CD4-positive, alpha-beta memory T cell (primary cell): Measurements from ENCODE around the gene FNDC10. TPM values are rescaled to one million over a fixed set of nuclear protein-coding genes. Genes with fewer than 3 reads are reported as not detected.
"Not testable (repeated sequence)": the region's sequence is repeated elsewhere in the genome, so short reads cannot be mapped to it uniquely, and the experiment has no call there.

Experiments
- CTCF ChIA-PET: fragments of 350-600 bp; sonication (Branson Sonifier 250); formaldehyde crosslinking; loops from one replicate; lab custom pipeline; 2021; ENCODE audit warnings: inconsistent platforms; ENCODE audit not compliant: partially characterized antibody; lab: Charles Lee
- POLR2A ChIA-PET: fragments of 350-600 bp; sonication (Branson Sonifier 250); formaldehyde crosslinking; loops from one replicate; lab custom pipeline; 2021; ENCODE audit not compliant: partially characterized antibody; lab: Charles Lee
- DNase-seq, 5 donors: peaks; one replicate each; pipeline versions ENCODE4 v3.0.0 to v3.0.0-alpha.2; 2020 to 2022; ENCODE audit warnings: mixed read lengths in 1 of 5
- H3K27ac ChIP-seq: one replicate; pipeline ENCODE4 v1.7.0; 2013; ENCODE audit warnings: low read depth, low read length
- H3K27me3 ChIP-seq: 2 replicates; pipeline ENCODE4 v1.7.0; 2013; ENCODE audit warnings: mild to moderate bottlenecking, low read length, moderate library complexity; ENCODE audit not compliant: insufficient read depth
- H3K36me3 ChIP-seq: 2 replicates; pipeline ENCODE4 v1.7.0; 2013; ENCODE audit warnings: mild to moderate bottlenecking, low read length, moderate library complexity; ENCODE audit not compliant: insufficient read depth
- H3K4me1 ChIP-seq: 2 replicates; pipeline ENCODE4 v1.7.0; 2013; ENCODE audit warnings: mild to moderate bottlenecking, low read length, moderate library complexity; ENCODE audit not compliant: insufficient read depth
- H3K4me3 ChIP-seq, 2 donors: one replicate each; pipeline ENCODE4 v1.7.0; 2013; ENCODE audit warnings: low read length in 2 of 2, mild to moderate bottlenecking in 1 of 2
- H3K9me3 ChIP-seq, 2 donors: one replicate each; pipeline ENCODE4 v1.7.0; 2013; ENCODE audit warnings: low read length in 2 of 2, control low read depth in 1 of 2; ENCODE audit not compliant: control insufficient read depth in 1 of 2
- H3K27ac Mint-ChIP-seq, 7 donors: one replicate each; pipeline ENCODE4 v1.8.0; 2020 to 2021; ENCODE audit warnings: mixed read lengths in 7 of 7, mild to moderate bottlenecking in 6 of 7, inconsistent platforms in 3 of 7, moderate library complexity in 3 of 7
- H3K27me3 Mint-ChIP-seq, 2 donors: one replicate each; pipeline ENCODE4 v1.8.0; 2020 to 2021; ENCODE audit warnings: mixed read lengths in 2 of 2
- H3K36me3 Mint-ChIP-seq, 2 donors: one replicate each; pipeline ENCODE4 v1.8.0; 2020 to 2021; ENCODE audit warnings: mixed read lengths in 2 of 2, inconsistent platforms in 1 of 2, mild to moderate bottlenecking in 1 of 2
- H3K4me1 Mint-ChIP-seq, 4 donors: one replicate each; pipeline ENCODE4 v1.8.0; 2020 to 2021; ENCODE audit warnings: mixed read lengths in 4 of 4, mild to moderate bottlenecking in 1 of 4
- H3K4me3 Mint-ChIP-seq, 8 donors: one replicate each; pipeline ENCODE4 v1.8.0; 2020 to 2021; ENCODE audit warnings: mixed read lengths in 8 of 8, mild to moderate bottlenecking in 7 of 8, moderate library complexity in 6 of 8, inconsistent platforms in 3 of 8
- H3K9me3 Mint-ChIP-seq, 8 donors: one replicate each; pipeline ENCODE4 v1.8.0; 2020 to 2021; ENCODE audit warnings: mixed read lengths in 8 of 8, mild to moderate bottlenecking in 5 of 8, inconsistent platforms in 3 of 8, moderate library complexity in 1 of 8
- intact Hi-C: fragments of 100-400 bp; cut with micrococcal nuclease; formaldehyde crosslinking; loops from one replicate; pipeline ENCODE4 v1.15.1; 2023
- polyA plus RNA-seq, 2 donors: library from polyadenylated mRNA; unstranded; fragments of 300-500 nt; fragmentation: Illumina TruSeq; gene quantifications; one replicate each; pipeline ENCODE4 v1.2.3, GENCODE V29; 2021
- total RNA-seq, 2 experiments: library from RNA; stranded (reverse); gene quantifications; one replicate each; pipeline ENCODE4 v1.2.3, GENCODE V29; 2021

Gene FNDC10
- total and polyA plus RNA-seq, 4 experiments from 2014 or later, result 0.72 to 2.9 (median 2.0) TPM

- Mint-ChIP-seq H3K4me3 (peak overlapping the region in 6 of 8 donors; percentile 29 to 85 (median 44)), H3K9me3 (peaks cover 0 to 2% (median 0%) of the 10 kb centered on the region in 8 donors), H3K4me1 (peaks cover 0 to 16% (median 1%) of the 10 kb centered on the region in 4 donors), H3K36me3 (no peaks in the 10 kb centered on the region), H3K27me3 (peaks cover 0 to 4% of the 10 kb centered on the region in 2 donors), H3K27ac (peak overlapping the region in 1 of 7 donors; percentile 46)
- no peak for DNase-seq
- H3K4me1 ChIP-seq, result peaks cover 9% of the 10 kb centered on the region
- no peak overlapping the region for H3K4me3 ChIP-seq
- POLR2A ChIA-PET, result interaction anchor here (0.9 to 1.9 kb wide), 3 partner anchors 13 to 80 kb away, joined by 3 to 13 read pairs (median 3); partner anchors contain the start of gene MIB2
- CTCF ChIA-PET, result interaction anchor here (1.6 kb wide), 1 partner anchor 16 kb away, joined by 3 read pairs; no protein-coding TSS in a partner anchor
- no peaks in the 10 kb centered on the region for H3K27me3 ChIP-seq
- no peaks in the 10 kb centered on the region for H3K36me3 ChIP-seq
- intact Hi-C loops, result loop anchor here (2.0 kb wide), 1 partner anchor 23 kb away; the partner anchor contains the start of gene SSU72
- H3K27ac ChIP-seq, result no peak overlapping the region
- H3K9me3 ChIP-seq, result no peaks in the 10 kb centered on the region
Observed at GRCh38 chr1:1598051-1598719, 1.8 kb downstream of the FNDC10 start.

DNA sequence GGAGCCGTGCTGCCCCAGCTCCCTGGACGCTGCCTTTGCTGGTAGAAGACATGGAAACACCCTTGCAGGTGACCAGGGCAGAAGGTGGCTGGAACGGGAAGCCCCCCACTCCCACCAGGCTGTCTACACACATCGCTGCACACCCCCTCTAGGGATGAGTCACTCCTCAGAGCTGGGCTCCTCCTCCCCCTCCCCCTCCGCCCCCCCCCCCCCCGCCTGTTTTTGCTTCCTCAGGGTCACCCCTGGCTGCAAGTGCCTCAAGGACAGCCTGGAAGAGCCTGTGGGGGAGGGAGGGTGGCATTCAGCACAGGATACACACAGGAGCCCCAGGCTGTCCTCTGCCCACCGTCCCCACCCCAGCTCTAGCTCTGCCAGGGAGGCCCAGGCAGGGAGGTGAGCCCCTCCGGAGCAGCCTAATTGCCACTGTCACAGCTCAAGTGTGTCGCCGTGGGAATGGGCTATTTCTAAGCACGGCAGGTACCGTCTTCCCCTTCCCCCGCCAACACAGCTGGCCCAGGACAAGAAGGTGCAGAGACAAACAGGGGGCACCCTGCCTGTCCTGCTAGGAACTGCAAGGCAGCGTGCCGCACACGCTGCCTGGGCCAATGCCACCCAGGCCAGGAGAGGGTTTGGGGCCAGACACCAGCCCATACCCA is 2.5 kb downstream of the FNDC10 start:
- Mint-ChIP-seq H3K4me1 (peaks cover 0 to 16% (median 1%) of the 10 kb centered on the region in 4 donors), H3K36me3 (no peaks in the 10 kb centered on the region), H3K4me3 (peak overlapping the region in 6 of 8 donors; percentile 28 to 66 (median 40)), H3K9me3 (peaks cover 0 to 2% (median 0%) of the 10 kb centered on the region in 8 donors), H3K27ac (no peak overlapping the region), H3K27me3 (peaks cover 0 to 4% of the 10 kb centered on the region in 2 donors)
- Histone ChIP-seq H3K4me3 (no peak overlapping the region), H3K4me1 (peaks cover 9% of the 10 kb centered on the region), H3K36me3 (no peaks in the 10 kb centered on the region), H3K9me3 (no peaks in the 10 kb centered on the region), H3K27ac (no peak overlapping the region), H3K27me3 (no peaks in the 10 kb centered on the region)
- ChIA-PET POLR2A (interaction anchor here (1.5 to 1.9 kb wide), 2 partner anchors 12 to 17 kb away, joined by 3 to 13 read pairs; partner anchors contain the start of gene MIB2), CTCF (interaction anchor here (1.6 kb wide), 1 partner anchor 17 kb away, joined by 3 read pairs; no protein-coding TSS in a partner anchor)
- DNase-seq, result no peak
- intact Hi-C loops, result no loop called here

GRCh38 chr1:1596493-1597274 is 3.3 kb downstream of the FNDC10 start:
- no peak overlapping the region for H3K27ac Mint-ChIP-seq
- no peaks in the 10 kb centered on the region for H3K9me3 ChIP-seq
- H3K4me1 Mint-ChIP-seq, result peaks cover 0 to 16% (median 1%) of the 10 kb centered on the region in 4 donors
- H3K4me3 Mint-ChIP-seq, result no peak overlapping the region
- CTCF ChIA-PET, result no interaction called here
- H3K4me1 ChIP-seq, result peaks cover 9% of the 10 kb centered on the region
- no peak overlapping the region for H3K4me3 ChIP-seq
- H3K27ac ChIP-seq, result no peak overlapping the region
- H3K36me3 Mint-ChIP-seq, result no peaks in the 10 kb centered on the region
- POLR2A ChIA-PET, result interaction anchor here (1.5 to 1.9 kb wide), 2 partner anchors 12 to 18 kb away, joined by 3 to 13 read pairs; partner anchors contain the start of gene MIB2
- H3K36me3 ChIP-seq, result no peaks in the 10 kb centered on the region
- no peak for DNase-seq
- intact Hi-C loops, result no loop called here
- H3K27me3 Mint-ChIP-seq, result peaks cover 0 to 4% of the 10 kb centered on the region in 2 donors
- H3K9me3 Mint-ChIP-seq, result peaks cover 0 to 2% (median 0%) of the 10 kb centered on the region in 8 donors
- H3K27me3 ChIP-seq, result no peaks in the 10 kb centered on the region

GRCh38 chr1:1595341-1595740 is 4.6 kb downstream of the FNDC10 start:
- H3K9me3 Mint-ChIP-seq, CTCF ChIA-PET: not testable (repeated sequence)

GRCh38 chr1:1594602-1595260 is 5.2 kb downstream of the FNDC10 start:
- CTCF ChIA-PET, result interaction anchor here (0.8 kb wide), 1 partner anchor 8 kb away, joined by 3 read pairs; no protein-coding TSS in a partner anchor
- Histone ChIP-seq H3K4me3 (no peak overlapping the region), H3K36me3 (no peaks in the 10 kb centered on the region), H3K4me1 (peaks cover 3% of the 10 kb centered on the region), H3K27ac (no peak overlapping the region), H3K9me3 (no peaks in the 10 kb centered on the region), H3K27me3 (no peaks in the 10 kb centered on the region)
- Mint-ChIP-seq H3K27me3 (peaks cover 0 to 4% of the 10 kb centered on the region in 2 donors), H3K9me3 (peaks cover 0 to 4% (median 0%) of the 10 kb centered on the region in 8 donors), H3K4me3 (no peak overlapping the region), H3K27ac (no peak overlapping the region), H3K36me3 (no peaks in the 10 kb centered on the region), H3K4me1 (peaks cover 0 to 13% (median 1%) of the 10 kb centered on the region in 4 donors)
- intact Hi-C loops, result no loop called here
- POLR2A ChIA-PET, result interaction anchor here (1.5 kb wide), 1 partner anchor 20 kb away, joined by 5 read pairs; no protein-coding TSS in a partner anchor
- no peak for DNase-seq

More at GRCh38 chr1:1595341-1595740, 4.6 kb downstream of the FNDC10 start:
- H3K4me1 ChIP-seq, intact Hi-C loops, H3K9me3 ChIP-seq, DNase-seq, POLR2A ChIA-PET, H3K27ac Mint-ChIP-seq, H3K36me3 Mint-ChIP-seq, H3K27me3 Mint-ChIP-seq, H3K4me3 ChIP-seq, H3K27me3 ChIP-seq, H3K4me3 Mint-ChIP-seq, H3K27ac ChIP-seq, H3K36me3 ChIP-seq: not testable (repeated sequence)
- H3K4me1 Mint-ChIP-seq, result peaks cover 0 to 13% (median 1%) of the 10 kb centered on the region in 4 donors

DNA sequence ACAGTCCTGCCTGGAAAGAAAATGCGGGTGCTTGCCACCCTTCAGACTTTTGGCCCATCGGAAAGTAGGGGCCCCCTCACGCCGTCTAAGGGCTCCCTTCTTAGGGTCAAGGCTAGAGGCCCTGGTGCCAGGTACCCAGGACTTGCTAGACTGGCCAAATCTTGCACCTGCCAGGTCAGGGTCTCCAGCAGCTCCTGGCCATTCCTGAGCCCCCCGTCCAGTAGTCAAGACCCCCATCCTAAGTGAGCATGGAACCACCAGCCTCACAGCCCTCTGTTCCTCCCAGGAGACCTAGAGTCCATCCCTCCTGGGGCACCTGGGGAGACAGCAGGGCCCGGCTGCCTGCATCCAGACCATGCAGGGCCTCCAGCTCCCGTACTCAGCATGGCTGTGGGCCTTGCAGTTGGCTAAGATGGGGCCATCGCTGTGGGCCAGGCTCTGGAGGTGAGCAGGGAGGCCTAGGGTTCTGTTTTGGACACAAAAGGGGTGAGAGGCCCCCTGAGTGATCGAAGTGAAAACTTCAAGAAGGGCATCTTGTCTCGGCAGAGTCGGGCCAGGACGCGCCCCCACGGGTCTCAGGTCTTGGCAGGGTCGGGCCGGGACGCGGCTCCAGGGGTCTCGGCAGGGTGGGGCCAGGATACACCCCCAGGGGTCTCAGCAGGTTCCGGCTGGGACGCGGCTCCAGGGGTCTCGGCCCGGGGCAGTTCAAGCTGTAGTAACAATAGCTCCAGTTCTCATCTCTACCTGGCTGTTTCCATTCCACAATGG is 5.9 kb downstream of the FNDC10 start:
- ChIA-PET CTCF (interaction anchor here (0.8 kb wide), 1 partner anchor 8 kb away, joined by 3 read pairs; no protein-coding TSS in a partner anchor), POLR2A (interaction anchor here (1.5 kb wide), 1 partner anchor 20 kb away, joined by 5 read pairs; no protein-coding TSS in a partner anchor)
- H3K36me3 Mint-ChIP-seq, result no peaks in the 10 kb centered on the region
- no peak overlapping the region for H3K27ac ChIP-seq
- intact Hi-C loops, result no loop called here
- peak overlapping the region in 1 of 7 donors; percentile 65 for H3K27ac Mint-ChIP-seq
- H3K9me3 Mint-ChIP-seq, result peaks cover 0 to 4% (median 0%) of the 10 kb centered on the region in 8 donors
- no peaks in the 10 kb centered on the region for H3K27me3 ChIP-seq
- H3K9me3 ChIP-seq, result no peaks in the 10 kb centered on the region
- no peak overlapping the region for H3K4me3 Mint-ChIP-seq
- DNase-seq, result no peak
- peaks cover 0 to 3% of the 10 kb centered on the region in 2 donors for H3K27me3 Mint-ChIP-seq
- no peaks in the 10 kb centered on the region for H3K4me1 ChIP-seq
- H3K4me3 ChIP-seq, result no peak overlapping the region
- no peaks in the 10 kb centered on the region for H3K36me3 ChIP-seq
- peaks cover 0 to 12% (median 1%) of the 10 kb centered on the region in 4 donors for H3K4me1 Mint-ChIP-seq
